A673 (cell line): Measurements from ENCODE around the gene TNFAIP8. TPM values are rescaled to one million over a fixed set of nuclear protein-coding genes. Genes with fewer than 3 reads are reported as not detected.

ENCODE experiments used
- BruUV-seq: library from RNA; stranded (reverse); fragments of 400-500 nt; replicated peaks from 2 replicates; lab custom pipeline; 2021; lab: Mats Ljungman, UMichigan
- CTCF ChIA-PET: fragments of 300-600 bp; sonication (Branson Sonifier 250); formaldehyde crosslinking; loops from one replicate; lab custom pipeline; 2022; ENCODE audit warnings: antibody characterized with exemption; lab: Charles Lee
- POLR2A ChIA-PET: fragments of 300-600 bp; sonication (Branson Sonifier 250); formaldehyde crosslinking; loops from one replicate; lab custom pipeline; 2022; ENCODE audit warnings: antibody characterized with exemption; ENCODE audit not compliant: low non-redundant PET; lab: Charles Lee
- DNase-seq: peaks from one replicate; pipeline ENCODE4 v3.0.0-alpha.2; 2015; ENCODE audit warnings: low spot score
- H3K27ac ChIP-seq: fragments of 200-600 bp; sonication (generic); 2 replicates; pipeline ENCODE4 v1.5.1; 2016; ENCODE audit warnings: mixed run types, low read depth, mild to moderate bottlenecking, mixed read lengths, antibody characterized with exemption, low read length; ENCODE audit not compliant: poor library complexity, severe bottlenecking
- H3K27me3 ChIP-seq: fragments of 200-600 bp; sonication (generic); replicated peaks from 2 replicates; pipeline ENCODE4 v1.6.1; 2017; ENCODE audit warnings: mixed run types, low read depth, mild to moderate bottlenecking, mixed read lengths, antibody characterized with exemption, low read length; ENCODE audit not compliant: insufficient read depth, poor library complexity
- H3K36me3 ChIP-seq: fragments of 200-600 bp; sonication (generic); 2 replicates; pipeline ENCODE4 v1.6.1; 2016; ENCODE audit warnings: mixed run types, mild to moderate bottlenecking, mixed read lengths, antibody characterized with exemption, low read length; ENCODE audit not compliant: insufficient read depth, poor library complexity, severe bottlenecking
- H3K4me1 ChIP-seq: fragments of 200-600 bp; sonication (generic); 2 replicates; pipeline ENCODE4 v1.6.1; 2017; ENCODE audit warnings: mixed run types, mild to moderate bottlenecking, mixed read lengths, antibody characterized with exemption, low read length; ENCODE audit not compliant: insufficient read depth, poor library complexity, severe bottlenecking
- H3K4me3 ChIP-seq: fragments of 200-600 bp; sonication (generic); 2 replicates; pipeline ENCODE4 v1.5.1; 2016; ENCODE audit warnings: low read depth, mixed run types, mild to moderate bottlenecking, mixed read lengths, low read length; ENCODE audit not compliant: poor library complexity, severe bottlenecking
- H3K9me3 ChIP-seq: fragments of 200-600 bp; sonication (generic); 2 replicates; pipeline ENCODE4 v1.6.1; 2016; ENCODE audit warnings: mixed run types, low read depth, mild to moderate bottlenecking, mixed read lengths, antibody characterized with exemption, low read length; ENCODE audit not compliant: poor library complexity, severe bottlenecking
- CTCF ChIP-seq: fragments of 300-800, 200-600 bp; sonication (generic); conservative IDR thresholded peaks from 2 replicates; pipeline ENCODE4 v1.5.1; 2017; ENCODE audit warnings: low read depth, mild to moderate bottlenecking, antibody characterized with exemption, low read length, moderate library complexity, mixed read lengths
- EZH2 ChIP-seq: fragments of 200-600 bp; sonication (generic); IDR thresholded peaks from 2 replicates; pipeline ENCODE4 v1.6.1; 2017; ENCODE audit warnings: borderline replicate concordance, low read depth, mild to moderate bottlenecking, mixed read lengths, antibody characterized with exemption, low read length; ENCODE audit not compliant: poor library complexity, severe bottlenecking
- intact Hi-C: fragments of 100-400 bp; cut with micrococcal nuclease; formaldehyde crosslinking; loops from one replicate; pipeline ENCODE4 v1.10.0; 2022; ENCODE audit not compliant: unreplicated experiment
- total RNA-seq: library from RNA; stranded (reverse); gene quantifications from 2 replicates; pipeline ENCODE4 v1.2.3, GENCODE V29; 2021

The TNFAIP8 gene
- total RNA-seq, 1 experiment from 2014 or later, result 6.8 TPM

GRCh38 chr5:119365847-119366539, 10.2 kb downstream of the TNFAIP8 start:
- POLR2A ChIA-PET, result no interaction called here
- Histone ChIP-seq H3K36me3 (no peaks in the 10 kb centered on the region), H3K27me3 (no peaks in the 10 kb centered on the region), H3K4me3 (no peak overlapping the region), H3K27ac (no peak overlapping the region), H3K9me3 (no peaks in the 10 kb centered on the region), H3K4me1 (peaks cover 11% of the 10 kb centered on the region)
- TF ChIP-seq EZH2 (no peak), CTCF (no peak)
- CTCF ChIA-PET, result no interaction called here
- BruUV-seq, result no TSS peak
- DNase-seq, result no peak
- intact Hi-C loops, result no loop called here

- POLR2A ChIA-PET, result no interaction called here
These were observed 10.7 kb downstream of the TNFAIP8 start for GRCh38 chr5:119366540-119366881.

GRCh38 chr5:119367502-119368237, 11.9 kb downstream of the TNFAIP8 start:
- Histone ChIP-seq H3K27ac (no peak overlapping the region), H3K27me3 (no peaks in the 10 kb centered on the region), H3K4me1 (peaks cover 11% of the 10 kb centered on the region), H3K4me3 (no peak overlapping the region), H3K36me3 (no peaks in the 10 kb centered on the region), H3K9me3 (no peaks in the 10 kb centered on the region)
- BruUV-seq, result no TSS peak
- TF ChIP-seq CTCF (no peak), EZH2 (no peak)
- ChIA-PET CTCF (no interaction called here), POLR2A (interaction anchor here (0.7 kb wide), 1 partner anchor 11 kb away, joined by 3 read pairs; no protein-coding TSS in a partner anchor)
- DNase-seq, result no peak
- intact Hi-C loops, result no loop called here

More at GRCh38 chr5:119366540-119366881, 10.7 kb downstream of the TNFAIP8 start:
- H3K4me3 ChIP-seq, result no peak overlapping the region
- H3K27ac ChIP-seq, result no peak overlapping the region
- no peak for DNase-seq
- peaks cover 11% of the 10 kb centered on the region for H3K4me1 ChIP-seq
- no peaks in the 10 kb centered on the region for H3K9me3 ChIP-seq
- CTCF ChIA-PET, result no interaction called here
- no peaks in the 10 kb centered on the region for H3K27me3 ChIP-seq
- no TSS peak for BruUV-seq
- TF ChIP-seq CTCF (no peak), EZH2 (no peak)
- intact Hi-C loops, result no loop called here
- no peaks in the 10 kb centered on the region for H3K36me3 ChIP-seq
